H1 (cell line): Measurements from ENCODE around the gene ANXA6. TPM values are rescaled to one million over a fixed set of nuclear protein-coding genes. Genes with fewer than 3 reads are reported as not detected.

ENCODE experiments used
- CTCF ChIP-seq, 3 experiments: IDR thresholded peaks; 1 replicate in 2 of 3; 2 replicates in 1 of 3; pipeline versions ENCODE4 v1.5.1 to v1.6.1; 2011; ENCODE audit warnings: low read length in 3 of 3, mild to moderate bottlenecking in 3 of 3, inconsistent platforms in 2 of 3, low read depth in 1 of 3, moderate library complexity in 1 of 3; ENCODE audit not compliant: insufficient read depth in 1 of 3; ENCODE audit errors: control extremely low read depth in 1 of 3
- JUN ChIP-seq: IDR thresholded peaks from 2 replicates; pipeline ENCODE4 v1.6.1; 2011; ENCODE audit warnings: low read depth, mild to moderate bottlenecking, improper control_type of control experiment, low read length
- MAFK ChIP-seq: IDR thresholded peaks from 2 replicates; pipeline ENCODE4 v1.6.1; 2012; ENCODE audit warnings: low read depth, mild to moderate bottlenecking, improper control_type of control experiment, low read length
- PHF8 ChIP-seq: fragments of 200-600 bp; sonication (generic); conservative IDR thresholded peaks from 2 replicates; pipeline ENCODE4 v1.7.1; 2012; ENCODE audit warnings: low read depth, mild to moderate bottlenecking, inconsistent platforms, low read length, moderate library complexity
- POLR2A ChIP-seq, 2 experiments: IDR thresholded peaks; 1 replicate in 1 of 2; 2 replicates in 1 of 2; pipeline ENCODE4 v1.6.1; 2011; ENCODE audit warnings: low read depth in 2 of 2, low read length in 2 of 2, mild to moderate bottlenecking in 2 of 2; ENCODE audit errors: control extremely low read depth in 1 of 2
- SP4 ChIP-seq: IDR thresholded peaks from 2 replicates; pipeline ENCODE4 v1.6.1; 2012; ENCODE audit warnings: low read length, inconsistent platforms
- TBP ChIP-seq: IDR thresholded peaks from 2 replicates; pipeline ENCODE4 v1.6.1; 2011; ENCODE audit warnings: low read depth, low read length, improper control_type of control experiment
- polyA plus RNA-seq, 7 experiments: library from polyadenylated mRNA; depleted of rRNA in 3 of 7; stranded (reverse) in 5 of 7; unstranded in 2 of 7; fragments of >200 nt in 5 of 7; fragments of 200-250 nt in 2 of 7; gene quantifications; 1 replicate in 5 of 7; 2 replicates in 1 of 7; 4 replicates in 1 of 7; pipeline versions ENCODE4 v1.2.1 to v1.2.3, GENCODE V29; 2011 to 2013; ENCODE audit warnings: missing spikeins in 2 of 7, mixed read lengths in 2 of 7
- total RNA-seq: library from RNA; stranded (reverse); fragmentation: NEBNext Ultra II Directional; extraction: Animal tissue kit (Norgen Biotek cat#: 25700); gene quantifications from 2 replicates; pipeline ENCODE4 v1.2.1, GENCODE V29; 2021

Gene ANXA6
- total and polyA plus RNA-seq, 2 of the 8 experiments (the other 6 are each of a cell fraction or from before 2014, with no cell fraction given), result 61.3 to 78.6 TPM

GRCh38 chr5:151146061-151146460 is 11.5 kb downstream of the ANXA6 start (continued):
- no peak for TF ChIP-seq CTCF (IDR thresholded peaks at IDR 0.05; ENCODE audit: control extremely low read depth in 1 of 3, insufficient read depth in 1 of 3, low read depth in 1 of 3, low read length in 3 of 3)
- TF ChIP-seq JUN, result no peak
- TF ChIP-seq PHF8, result no peak
- no peak for TF ChIP-seq TBP
- TF ChIP-seq SP4, result no peak
- no peak for TF ChIP-seq POLR2A (IDR thresholded peaks at IDR 0.05; ENCODE audit: control extremely low read depth in 1 of 2, low read depth in 2 of 2, low read length in 2 of 2)
- no peak for TF ChIP-seq MAFK
